ENCODE data around the gene OMA1. TPM values are rescaled to one million over a fixed set of nuclear protein-coding genes. Genes with fewer than 3 reads are reported as not detected.
"Not testable (repeated sequence)": the region's sequence is repeated elsewhere in the genome, so short reads cannot be mapped to it uniquely, and the experiment has no call there.

OMA1 gene
- total RNA-seq, 1 donor from 2014 or later, result 16.1 TPM

DNA sequence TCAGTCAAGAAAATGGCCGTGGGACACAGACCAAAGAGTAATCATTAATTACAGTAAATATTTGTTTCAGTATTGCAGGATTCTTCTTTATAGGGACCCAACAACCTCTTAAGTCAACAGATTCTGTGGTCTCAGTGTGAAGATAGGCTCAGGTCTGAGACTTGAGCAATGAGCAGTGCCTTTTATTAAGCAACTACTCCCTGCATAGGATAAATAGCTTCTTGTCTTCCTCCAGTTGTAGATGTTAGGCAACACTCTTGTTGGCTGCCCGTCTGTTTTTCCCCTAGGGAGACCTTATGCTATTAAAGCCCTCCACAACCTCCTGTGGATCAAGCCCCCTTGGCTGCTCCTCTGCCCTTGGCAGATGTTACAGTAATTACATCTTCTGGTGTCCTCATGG is 1.8 kb upstream of the OMA1 start:
- no peak for DNase-seq (ENCODE audit: low read depth)
- H3K4me3 ChIP-seq (ENCODE audit: low read depth, low read length), result no peak overlapping the region
- TF ChIP-seq, protein P1, sequence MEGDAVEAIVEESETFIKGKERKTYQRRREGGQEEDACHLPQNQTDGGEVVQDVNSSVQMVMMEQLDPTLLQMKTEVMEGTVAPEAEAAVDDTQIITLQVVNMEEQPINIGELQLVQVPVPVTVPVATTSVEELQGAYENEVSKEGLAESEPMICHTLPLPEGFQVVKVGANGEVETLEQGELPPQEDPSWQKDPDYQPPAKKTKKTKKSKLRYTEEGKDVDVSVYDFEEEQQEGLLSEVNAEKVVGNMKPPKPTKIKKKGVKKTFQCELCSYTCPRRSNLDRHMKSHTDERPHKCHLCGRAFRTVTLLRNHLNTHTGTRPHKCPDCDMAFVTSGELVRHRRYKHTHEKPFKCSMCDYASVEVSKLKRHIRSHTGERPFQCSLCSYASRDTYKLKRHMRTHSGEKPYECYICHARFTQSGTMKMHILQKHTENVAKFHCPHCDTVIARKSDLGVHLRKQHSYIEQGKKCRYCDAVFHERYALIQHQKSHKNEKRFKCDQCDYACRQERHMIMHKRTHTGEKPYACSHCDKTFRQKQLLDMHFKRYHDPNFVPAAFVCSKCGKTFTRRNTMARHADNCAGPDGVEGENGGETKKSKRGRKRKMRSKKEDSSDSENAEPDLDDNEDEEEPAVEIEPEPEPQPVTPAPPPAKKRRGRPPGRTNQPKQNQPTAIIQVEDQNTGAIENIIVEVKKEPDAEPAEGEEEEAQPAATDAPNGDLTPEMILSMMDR (conservative IDR thresholded peaks at IDR 0.05; ENCODE audit: low read depth, low read length), result no peak

DNA sequence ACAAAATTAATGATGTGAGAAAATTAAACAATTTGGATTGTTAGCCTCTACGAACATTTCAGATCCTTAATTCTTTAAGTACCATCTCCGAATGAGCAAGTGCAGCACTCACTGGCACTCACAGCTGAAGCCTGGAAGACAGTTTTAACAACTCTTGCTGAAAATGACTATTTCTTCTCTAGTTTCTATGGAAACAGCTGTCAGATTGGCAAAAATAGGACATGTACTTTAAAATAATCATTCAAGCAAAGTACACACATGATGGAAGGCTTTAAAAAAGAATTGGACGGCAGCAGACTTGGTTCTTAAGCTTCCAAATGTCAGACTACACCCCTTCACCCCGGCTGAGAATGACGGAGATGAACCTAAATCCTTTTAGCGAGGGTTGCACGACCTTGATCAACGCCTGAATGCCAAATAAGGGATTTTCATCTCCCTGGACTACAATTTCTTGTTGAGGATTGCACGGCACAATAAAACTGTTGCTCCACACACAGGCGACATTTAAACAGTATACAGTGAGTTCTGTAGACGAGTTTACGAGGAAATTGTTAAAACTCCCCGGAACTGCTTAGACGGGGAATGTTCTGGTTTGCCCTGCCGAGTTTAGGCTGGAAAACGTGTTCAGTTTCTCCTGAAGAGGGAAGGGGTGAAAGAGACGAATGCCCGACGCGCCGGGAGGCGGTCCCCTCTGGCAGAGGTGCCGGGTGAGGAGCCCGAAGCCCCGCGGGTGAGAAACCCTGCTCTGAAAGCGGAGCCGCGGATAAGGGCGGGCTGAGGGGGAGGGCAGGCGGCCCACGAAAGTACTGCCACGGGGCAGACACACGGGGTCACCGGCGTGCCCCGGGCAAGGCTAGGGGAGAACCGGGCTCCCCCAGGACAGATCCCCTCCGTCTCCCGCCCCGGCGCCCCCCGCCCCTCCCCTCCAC is 671 bp downstream of the OMA1 start:
- TF ChIP-seq, protein P1 (conservative IDR thresholded peaks at IDR 0.05; ENCODE audit: low read depth, low read length), result no peak
- H3K4me3 ChIP-seq (ENCODE audit: low read depth, low read length), result peak overlapping the region; percentile 79
- no peak for DNase-seq (ENCODE audit: low read depth)

DNA sequence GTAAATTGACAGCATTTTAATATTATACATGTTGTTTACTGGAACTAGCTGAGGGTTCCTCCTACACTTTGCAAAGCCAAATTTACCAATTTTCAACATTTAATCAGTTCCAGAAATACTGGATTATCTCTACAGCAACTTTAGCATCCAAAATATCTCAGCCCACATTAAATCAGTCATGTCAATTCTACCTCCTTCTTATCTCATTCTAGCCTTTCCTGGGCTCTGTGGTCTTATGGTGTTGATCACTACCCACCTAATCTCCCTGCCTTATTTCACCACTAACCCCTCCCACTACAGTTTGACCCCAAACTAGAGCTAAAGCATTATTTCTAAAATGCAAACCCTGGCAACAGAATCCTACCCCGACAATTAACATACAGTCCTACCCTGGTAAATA is 3.3 kb downstream of the OMA1 start:
- TF ChIP-seq, protein P1 (conservative IDR thresholded peaks at IDR 0.05; ENCODE audit: low read depth, low read length), result no peak
- no peak for DNase-seq (ENCODE audit: low read depth)
- H3K4me3 ChIP-seq (ENCODE audit: low read depth, low read length), result no peak overlapping the region

DNA sequence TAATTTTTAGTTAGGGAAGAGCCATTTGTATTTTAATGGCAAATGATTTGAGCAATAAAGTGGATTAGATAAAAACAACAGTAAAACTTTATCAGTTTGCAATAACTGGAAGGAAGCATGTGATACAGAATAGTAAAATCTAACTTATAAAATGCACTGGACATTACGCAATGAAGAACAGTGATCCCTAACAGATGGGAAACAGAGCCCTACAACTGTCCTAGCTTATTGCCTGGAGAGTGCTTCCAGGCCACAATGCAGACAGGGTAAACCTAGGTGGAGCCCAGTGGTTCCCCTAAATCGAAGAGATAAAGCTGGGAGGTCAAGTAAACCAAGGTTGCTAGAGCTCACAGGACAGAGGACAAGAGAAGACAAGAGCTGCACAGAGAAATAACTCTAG is 7.0 kb downstream of the OMA1 start:
- H3K4me3 ChIP-seq (ENCODE audit: low read depth, low read length), result no peak overlapping the region
- no peak for DNase-seq (ENCODE audit: low read depth)
- TF ChIP-seq, protein P1 (conservative IDR thresholded peaks at IDR 0.05; ENCODE audit: low read depth, low read length), result no peak

DNA sequence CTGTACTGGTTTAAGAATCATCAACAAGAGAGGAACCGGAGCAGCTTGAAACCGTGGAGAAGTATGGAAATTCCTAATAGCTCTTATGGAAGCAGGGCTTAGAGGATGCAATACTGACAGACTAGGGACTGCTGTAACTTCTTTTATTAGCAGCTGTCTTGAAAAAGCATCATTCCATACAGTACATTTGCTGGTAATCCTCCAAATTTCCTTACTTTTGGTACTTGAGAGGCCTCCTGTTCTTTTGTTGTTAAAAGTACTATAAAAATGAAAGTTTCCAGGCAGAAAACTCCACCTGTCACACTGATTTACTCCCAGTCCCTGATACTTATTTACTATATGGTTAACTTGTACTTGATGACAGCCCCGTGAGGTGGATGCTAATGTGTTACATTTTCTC is 7.7 kb downstream of the OMA1 start:
- TF ChIP-seq, protein P1 (conservative IDR thresholded peaks at IDR 0.05; ENCODE audit: low read depth, low read length), result no peak
- DNase-seq (ENCODE audit: low read depth), result no peak

GRCh38 chr1:58531842-58532241 is 14.7 kb downstream of the OMA1 start:
- not testable (repeated sequence) for DNase-seq (ENCODE audit: low read depth); H3K4me3 ChIP-seq (ENCODE audit: low read depth, low read length)

More for the DNA sequence above, 7.7 kb downstream of the OMA1 start:
- H3K4me3 ChIP-seq (ENCODE audit: low read depth, low read length), result no peak overlapping the region

GRCh38 chr1:58529284-58529683 is 17.2 kb downstream of the OMA1 start:
- TF ChIP-seq, protein P1 (conservative IDR thresholded peaks at IDR 0.05; ENCODE audit: low read depth, low read length), result no peak
- DNase-seq (ENCODE audit: low read depth), result no peak
- H3K4me3 ChIP-seq (ENCODE audit: low read depth, low read length), result no peak overlapping the region

Measured in epithelial cell of proximal tubule (primary cell).